DOHH2 (cell line): ENCODE data around the gene KCNMA1.

Source experiments
- H3F3A ChIP-seq: fragments of 200-600 bp; sonication (generic), shearing (Covaris generic); 2 replicates; pipeline ENCODE4 v1.6.0; 2016; ENCODE audit warnings: antibody characterized with exemption, mild to moderate bottlenecking; ENCODE audit not compliant: control insufficient read depth, insufficient read depth
- H3K27ac ChIP-seq: fragments of 200-600 bp; sonication (generic); 2 replicates; pipeline ENCODE4 v1.5.1; 2014; ENCODE audit warnings: low read depth, mild to moderate bottlenecking, low read length, moderate library complexity
- H3K27me3 ChIP-seq: fragments of 200-600 bp; sonication (generic); 2 replicates; pipeline ENCODE4 v1.6.1; 2014; ENCODE audit warnings: mild to moderate bottlenecking, low read length, mixed read lengths; ENCODE audit not compliant: control insufficient read depth
- H3K36me3 ChIP-seq: fragments of 200-600 bp; sonication (generic); 2 replicates; pipeline ENCODE4 v1.6.1; 2014; ENCODE audit warnings: mild to moderate bottlenecking, low read length, moderate library complexity, mixed read lengths; ENCODE audit not compliant: control insufficient read depth
- H3K4me1 ChIP-seq: fragments of 200-600 bp; sonication (generic); 2 replicates; pipeline ENCODE4 v1.6.1; 2014; ENCODE audit warnings: mild to moderate bottlenecking, low read length, mixed read lengths; ENCODE audit not compliant: control insufficient read depth
- H3K4me2 ChIP-seq: fragments of 200-600 bp; sonication (generic); 2 replicates; pipeline ENCODE4 v1.6.0; 2014; ENCODE audit warnings: mild to moderate bottlenecking, low read length, moderate library complexity
- H3K4me3 ChIP-seq: fragments of 200-600 bp; sonication (generic); 2 replicates; pipeline ENCODE4 v1.5.1; 2014; ENCODE audit warnings: mild to moderate bottlenecking, low read length, mixed read lengths
- H3K79me2 ChIP-seq: fragments of 200-600 bp; sonication (generic); 2 replicates; pipeline ENCODE4 v1.6.1; 2014; ENCODE audit warnings: mild to moderate bottlenecking, low read length, mixed read lengths; ENCODE audit not compliant: control insufficient read depth
- H3K9me2 ChIP-seq: fragments of 200-600 bp; sonication (generic); replicated peaks from 2 replicates; pipeline ENCODE4 v1.6.1; 2014; ENCODE audit warnings: mild to moderate bottlenecking, low read length, mixed read lengths; ENCODE audit not compliant: control insufficient read depth
- H3K9me3 ChIP-seq: fragments of 200-600 bp; sonication (generic); 2 replicates; pipeline ENCODE4 v1.6.1; 2014; ENCODE audit warnings: antibody characterized with exemption, low read length, mixed read lengths; ENCODE audit not compliant: control insufficient read depth, insufficient read depth
- H4K20me1 ChIP-seq: fragments of 200-600 bp; sonication (generic); 2 replicates; pipeline ENCODE4 v1.6.0; 2014; ENCODE audit warnings: low read depth, mild to moderate bottlenecking, antibody characterized with exemption, low read length, moderate library complexity; ENCODE audit not compliant: control insufficient read depth, insufficient read depth
- CTCF ChIP-seq: fragments of 200-600 bp; sonication (generic); IDR thresholded peaks from one replicate; pipeline ENCODE4 v1.5.1; 2014; ENCODE audit warnings: antibody characterized with exemption, mild to moderate bottlenecking, low read depth, low read length; ENCODE audit not compliant: poor library complexity, severe bottlenecking
- EZH2phosphoT487 ChIP-seq: fragments of 200-600 bp; sonication (generic); IDR thresholded peaks from 2 replicates; pipeline ENCODE4 v1.6.1; 2017; ENCODE audit warnings: borderline replicate concordance, mild to moderate bottlenecking, antibody characterized with exemption, low read length, moderate library complexity, mixed read lengths

Gene KCNMA1

GRCh38 chr10:77428691-77429395 lies 208.8 kb downstream of the KCNMA1 start:
- no peaks in the 10 kb centered on the region for H3F3A ChIP-seq
- TF ChIP-seq EZH2phosphoT487 (no peak), CTCF (no peak)
- H3K4me1 ChIP-seq, result no peaks in the 10 kb centered on the region
- H3K4me3 ChIP-seq, result no peak overlapping the region
- no peaks in the 10 kb centered on the region for H3K9me3 ChIP-seq
- no peaks in the 10 kb centered on the region for H3K27me3 ChIP-seq
- no peaks in the 10 kb centered on the region for H4K20me1 ChIP-seq
- H3K27ac ChIP-seq, result no peak overlapping the region
- no peak overlapping the region for H3K4me2 ChIP-seq
- H3K79me2 ChIP-seq, result no peaks in the 10 kb centered on the region
- H3K9me2 ChIP-seq, result no peaks in the 10 kb centered on the region
- H3K36me3 ChIP-seq, result no peaks in the 10 kb centered on the region

GRCh38 chr10:77424257-77424656 lies 213.4 kb downstream of the KCNMA1 start:
- no peak for TF ChIP-seq EZH2phosphoT487
- no peak for TF ChIP-seq CTCF
- H3K27ac ChIP-seq, result no peak overlapping the region
- no peak overlapping the region for H3K4me2 ChIP-seq
- H4K20me1 ChIP-seq, result no peaks in the 10 kb centered on the region
- H3F3A ChIP-seq, result no peaks in the 10 kb centered on the region
- H3K27me3 ChIP-seq, result no peaks in the 10 kb centered on the region
- no peaks in the 10 kb centered on the region for H3K9me3 ChIP-seq
- no peak overlapping the region for H3K4me3 ChIP-seq
- H3K9me2 ChIP-seq, result no peaks in the 10 kb centered on the region
- no peaks in the 10 kb centered on the region for H3K36me3 ChIP-seq
- H3K4me1 ChIP-seq, result no peaks in the 10 kb centered on the region
- H3K79me2 ChIP-seq, result no peaks in the 10 kb centered on the region

DNA sequence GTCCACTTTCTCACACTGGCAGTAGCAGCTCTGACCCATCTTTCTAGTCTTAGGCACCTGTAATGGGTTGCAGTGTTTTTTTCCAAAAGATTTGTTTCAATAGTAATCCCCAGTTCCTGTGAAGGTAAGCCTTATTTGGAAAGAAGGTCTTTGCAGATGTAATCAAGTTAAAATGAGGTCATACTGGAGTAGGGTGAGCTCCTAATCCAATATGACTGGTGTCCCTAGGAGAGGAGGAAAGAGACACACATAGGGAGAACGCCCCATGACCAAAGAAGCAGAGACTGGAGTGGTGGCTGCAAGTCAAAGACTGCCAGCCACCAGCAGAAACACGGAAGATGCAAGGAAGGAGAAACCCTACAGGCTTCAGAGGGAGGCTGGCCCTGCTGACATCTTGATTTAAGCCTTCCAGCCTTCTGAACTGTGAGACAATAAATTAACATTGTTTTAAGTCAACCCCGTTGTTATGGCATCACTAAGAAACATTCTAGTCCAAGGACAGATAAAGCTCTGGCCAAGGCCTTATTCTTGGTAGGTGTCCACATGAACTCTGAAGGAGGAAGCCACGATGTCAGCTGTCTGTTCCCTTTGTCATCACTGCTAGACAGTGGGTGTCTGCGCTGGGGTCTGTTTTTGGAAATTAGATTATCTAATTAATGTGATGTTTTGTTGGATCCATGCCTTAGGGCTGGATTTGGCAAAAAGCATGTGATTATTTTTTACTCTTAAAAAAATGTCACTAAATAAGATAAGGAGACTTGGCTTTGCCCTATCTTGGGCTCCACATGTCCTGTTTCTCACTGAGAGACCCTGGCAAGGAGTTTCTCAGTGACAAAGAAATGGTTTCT lies 214.9 kb downstream of the KCNMA1 start:
- Histone ChIP-seq H3K9me2 (no peaks in the 10 kb centered on the region), H3K4me2 (no peak overlapping the region), H3K4me1 (no peaks in the 10 kb centered on the region), H3K79me2 (no peaks in the 10 kb centered on the region), H4K20me1 (no peaks in the 10 kb centered on the region), H3K27ac (no peak overlapping the region), H3K36me3 (no peaks in the 10 kb centered on the region), H3K27me3 (no peaks in the 10 kb centered on the region), H3K4me3 (no peak overlapping the region), H3F3A (no peaks in the 10 kb centered on the region), H3K9me3 (no peaks in the 10 kb centered on the region)
- no peak for TF ChIP-seq EZH2phosphoT487
- TF ChIP-seq CTCF, result no peak
